H1 (cell line): Measurements from ENCODE around the gene SHCBP1. TPM values are rescaled to one million over a fixed set of nuclear protein-coding genes. Genes with fewer than 3 reads are reported as not detected.
A peak's percentile ranks its signal among the peaks of the same experiment; 100 is the strongest.

ENCODE experiments used
- CTCF ChIA-PET: fragments of 300-600 bp; sonication (Branson Sonifier 250); formaldehyde crosslinking; loops from one replicate; lab custom pipeline; 2021; ENCODE audit not compliant: partially characterized antibody; lab: Charles Lee
- POLR2A ChIA-PET: fragments of 300-600 bp; sonication (Branson Sonifier 250); formaldehyde crosslinking; loops from one replicate; lab custom pipeline; 2021; ENCODE audit warnings: inconsistent platforms; ENCODE audit not compliant: partially characterized antibody; lab: Charles Lee
- DNase-seq, 2 experiments: peaks; one replicate each; pipeline versions ENCODE4 v3.0.0 to v3.0.0-alpha.2; 2010 to 2022; ENCODE audit warnings: low spot score in 2 of 2, low read depth in 1 of 2, mixed read lengths in 1 of 2
- FAIRE-seq: peaks from 2 replicates; lab custom pipeline; 2011; peaks lifted over from hg19 to GRCh38; lab: Jason Lieb, UNC
- H2AFZ ChIP-seq: 2 replicates; pipeline ENCODE4 v1.8.1; 2012; ENCODE audit warnings: low read length, inconsistent platforms
- H2AK5ac ChIP-seq: 2 replicates; pipeline ENCODE4 v1.6.1; 2013; ENCODE audit warnings: low read depth, low read length
- H2BK120ac ChIP-seq: replicated peaks from 2 replicates; pipeline ENCODE3; 2013; ENCODE audit warnings: low read depth, low read length, inconsistent platforms
- H2BK12ac ChIP-seq: 2 replicates; pipeline ENCODE4 v1.6.1; 2013; ENCODE audit warnings: low read depth, low read length
- H2BK15ac ChIP-seq: 2 replicates; pipeline ENCODE4 v1.6.1; 2013; ENCODE audit warnings: low read length
- H2BK20ac ChIP-seq: 2 replicates; pipeline ENCODE4 v1.6.1; 2013; ENCODE audit warnings: low read length
- H2BK5ac ChIP-seq: 2 replicates; pipeline ENCODE4 v1.6.1; 2013; ENCODE audit warnings: low read depth, low read length
- H3K14ac ChIP-seq: 2 replicates; pipeline ENCODE4 v1.6.1; 2013; ENCODE audit warnings: inconsistent platforms; ENCODE audit not compliant: insufficient read length
- H3K18ac ChIP-seq: 2 replicates; pipeline ENCODE4 v1.6.1; 2013; ENCODE audit warnings: low read length; ENCODE audit errors: extremely low read depth
- H3K23ac ChIP-seq: 2 replicates; pipeline ENCODE4 v1.6.1; 2013; ENCODE audit warnings: inconsistent platforms; ENCODE audit not compliant: insufficient read length
- H3K23me2 ChIP-seq: 2 replicates; pipeline ENCODE4 v1.6.1; 2013; ENCODE audit warnings: low read depth, low read length
- H3K27ac ChIP-seq: 2 replicates; pipeline ENCODE4 v1.6.1; 2011; ENCODE audit warnings: low read depth, low read length, inconsistent platforms
- H3K27me3 ChIP-seq, 4 experiments: replicated peaks in 1 of 4; 1 replicate in 1 of 4; 2 replicates in 3 of 4; pipeline versions ENCODE4 v1.6.1 to v1.8.1; 2011 to 2013; ENCODE audit warnings: low read length in 3 of 4, mild to moderate bottlenecking in 3 of 4, inconsistent platforms in 2 of 4, mixed read lengths in 2 of 4, moderate library complexity in 1 of 4; ENCODE audit not compliant: control insufficient read depth in 3 of 4, insufficient read depth in 3 of 4; ENCODE audit errors: extremely low read depth in 1 of 4
- H3K36me3 ChIP-seq, 4 experiments: 2 replicates each; pipeline versions ENCODE4 v1.6.1 to v1.8.1; 2011 to 2013; ENCODE audit warnings: mild to moderate bottlenecking in 4 of 4, low read length in 3 of 4, moderate library complexity in 2 of 4, control low read depth in 1 of 4, inconsistent platforms in 1 of 4; ENCODE audit not compliant: insufficient read depth in 4 of 4, control insufficient read depth in 2 of 4
- H3K4ac ChIP-seq: replicated peaks from 2 replicates; pipeline ENCODE3; 2013; ENCODE audit warnings: low read length, low read depth, mixed read lengths, inconsistent platforms; ENCODE audit not compliant: insufficient read length
- H3K4me1 ChIP-seq, 4 experiments: replicated peaks in 1 of 4; 1 replicate in 1 of 4; 2 replicates in 3 of 4; pipeline versions ENCODE4 v1.6.1 to v1.8.1; 2011 to 2013; ENCODE audit warnings: low read length in 3 of 4, inconsistent platforms in 2 of 4, mixed read lengths in 1 of 4; ENCODE audit not compliant: insufficient read depth in 4 of 4, control insufficient read depth in 3 of 4
- H3K4me2 ChIP-seq, 2 experiments: 2 replicates each; pipeline versions ENCODE4 v1.6.1 to v1.8.1; 2011 to 2013; ENCODE audit warnings: low read depth in 2 of 2, low read length in 2 of 2, control low read depth in 1 of 2, inconsistent platforms in 1 of 2, mild to moderate bottlenecking in 1 of 2; ENCODE audit not compliant: insufficient read depth in 1 of 2
- H3K4me3 ChIP-seq, 4 experiments: fragments of 200-600, 300-600 bp in 1 of 4; sonication (generic), shearing (Covaris generic), sonication (Bioruptor Twin) in 1 of 4; 2 replicates each; pipeline versions ENCODE4 v1.5.1 to v1.8.1; 2011 to 2016; ENCODE audit warnings: low read length in 4 of 4, low read depth in 3 of 4, control low read depth in 2 of 4, inconsistent platforms in 2 of 4, mild to moderate bottlenecking in 2 of 4, mixed read lengths in 1 of 4, moderate library complexity in 1 of 4; ENCODE audit not compliant: insufficient read depth in 2 of 4; ENCODE audit errors: extremely low read depth in 1 of 4
- H3K56ac ChIP-seq: replicated peaks from 2 replicates; pipeline ENCODE3; 2013; ENCODE audit warnings: low read depth, mild to moderate bottlenecking, mixed read lengths, low read length, inconsistent platforms; ENCODE audit not compliant: insufficient read length
- H3K79me1 ChIP-seq: 2 replicates; pipeline ENCODE4 v1.6.1; 2013; ENCODE audit warnings: low read depth, low read length, control low read depth
- H3K79me2 ChIP-seq, 2 experiments: 2 replicates each; pipeline versions ENCODE4 v1.6.1 to v1.8.1; 2012 to 2013; ENCODE audit warnings: low read length in 2 of 2, mild to moderate bottlenecking in 2 of 2, inconsistent platforms in 1 of 2; ENCODE audit not compliant: insufficient read depth in 2 of 2, control insufficient read depth in 1 of 2
- H3K9ac ChIP-seq, 4 experiments: replicated peaks in 1 of 4; 1 replicate in 1 of 4; 2 replicates in 3 of 4; pipeline versions ENCODE4 v1.6.1 to v1.8.1; 2011 to 2013; ENCODE audit warnings: low read depth in 3 of 4, low read length in 3 of 4, control low read depth in 2 of 4, mild to moderate bottlenecking in 2 of 4, moderate library complexity in 2 of 4, inconsistent platforms in 1 of 4; ENCODE audit errors: extremely low read depth in 1 of 4
- H3K9me3 ChIP-seq, 2 experiments: 2 replicates each; pipeline versions ENCODE4 v1.6.1 to v1.8.1; 2012 to 2013; ENCODE audit warnings: mild to moderate bottlenecking in 2 of 2, moderate library complexity in 2 of 2, control low read depth in 1 of 2, inconsistent platforms in 1 of 2, low read depth in 1 of 2, low read length in 1 of 2, mixed read lengths in 1 of 2; ENCODE audit not compliant: insufficient read depth in 2 of 2
- H4K20me1 ChIP-seq, 2 experiments: replicated peaks in 1 of 2; 2 replicates each; pipeline versions ENCODE3 to v1.8.1; 2011 to 2013; ENCODE audit warnings: inconsistent platforms in 2 of 2, low read length in 2 of 2, mild to moderate bottlenecking in 1 of 2; ENCODE audit not compliant: insufficient read depth in 2 of 2, control insufficient read depth in 1 of 2
- H4K5ac ChIP-seq: 2 replicates; pipeline ENCODE4 v1.6.1; 2013; ENCODE audit warnings: low read length, low read depth, mixed read lengths, inconsistent platforms; ENCODE audit not compliant: insufficient read length
- H4K8ac ChIP-seq: 2 replicates; pipeline ENCODE4 v1.8.0; 2013; ENCODE audit warnings: mild to moderate bottlenecking, moderate library complexity, low read length, inconsistent platforms; ENCODE audit not compliant: insufficient read depth; ENCODE audit errors: extremely low read depth
- H4K91ac ChIP-seq: replicated peaks from 2 replicates; pipeline ENCODE3; 2013; ENCODE audit warnings: low read length, mixed read lengths, inconsistent platforms; ENCODE audit not compliant: insufficient read length
- ATF3 ChIP-seq: IDR thresholded peaks from 2 replicates; pipeline ENCODE4 v1.6.1; 2011; ENCODE audit warnings: low read depth, mild to moderate bottlenecking, low read length; ENCODE audit not compliant: insufficient read depth
- CEBPB ChIP-seq: IDR thresholded peaks from 2 replicates; pipeline ENCODE4 v1.6.1; 2012; ENCODE audit warnings: low read depth, low read length
- CTBP2 ChIP-seq: IDR thresholded peaks from 2 replicates; pipeline ENCODE4 v1.7.0; 2011; ENCODE audit warnings: borderline replicate concordance, mild to moderate bottlenecking, moderate library complexity, mixed read lengths, low read length; ENCODE audit not compliant: insufficient read depth, insufficient read length
- KDM4A ChIP-seq: IDR thresholded peaks from one replicate; pipeline ENCODE4 v1.7.1; 2012; ENCODE audit warnings: low read depth, mild to moderate bottlenecking, moderate library complexity, low read length, inconsistent platforms; ENCODE audit not compliant: severe bottlenecking
- NANOG ChIP-seq: IDR thresholded peaks from 2 replicates; pipeline ENCODE4 v1.6.1; 2011; ENCODE audit warnings: low read length, low read depth, mild to moderate bottlenecking, inconsistent platforms; ENCODE audit not compliant: insufficient read depth, poor library complexity, severe bottlenecking
- RNF2 ChIP-seq: fragments of 200-900, 300-1000 bp; sonication (generic); IDR thresholded peaks from 2 replicates; pipeline ENCODE4 v1.7.1; 2016; ENCODE audit warnings: borderline replicate concordance, low read depth, mild to moderate bottlenecking, antibody characterized with exemption, low read length; ENCODE audit not compliant: poor library complexity, severe bottlenecking; ENCODE audit errors: missing control alignments
- SIN3A ChIP-seq, 2 experiments: IDR thresholded peaks in 1 of 2; conservative IDR thresholded peaks in 1 of 2; 2 replicates each; pipeline ENCODE4 v1.6.1; 2011 to 2012; ENCODE audit warnings: low read length in 2 of 2, improper control_type of control experiment in 1 of 2, low read depth in 1 of 2, mild to moderate bottlenecking in 1 of 2
- SIRT6 ChIP-seq: IDR thresholded peaks from one replicate; pipeline ENCODE4 v1.7.1; 2012; ENCODE audit warnings: low read length, inconsistent platforms
- YY1 ChIP-seq: IDR thresholded peaks from 2 replicates; pipeline ENCODE4 v1.6.1; 2011; ENCODE audit warnings: low read depth, mild to moderate bottlenecking, low read length
- ZNF274 ChIP-seq: IDR thresholded peaks from 2 replicates; pipeline ENCODE4 v1.7.0; 2012; ENCODE audit warnings: low read length, borderline replicate concordance; ENCODE audit errors: extremely low read depth
- WGBS, 2 experiments: shearing (Covaris generic) in 1 of 2; methylation state at CpG; one replicate each; pipeline versions ENCODE4 v1.1.6 to v1.1.7; 2013 to 2015; ENCODE audit warnings: low lambda C conversion rate in 2 of 2, mixed read lengths in 2 of 2, inconsistent platforms in 1 of 2, low coverage in 1 of 2, missing lambda C conversion rate in 1 of 2; ENCODE audit not compliant: insufficient replicate concordance in 2 of 2, insufficient coverage in 1 of 2, insufficient read length in 1 of 2; ENCODE audit errors: extremely low coverage in 1 of 2, missing lambda C conversion rate in 1 of 2; 5-methylcytosine and 5-hydroxymethylcytosine counted together
- polyA plus RNA-seq, 7 experiments: library from polyadenylated mRNA; depleted of rRNA in 3 of 7; stranded (reverse) in 5 of 7; unstranded in 2 of 7; fragments of >200 nt in 5 of 7; fragments of 200-250 nt in 2 of 7; gene quantifications; 1 replicate in 5 of 7; 2 replicates in 1 of 7; 4 replicates in 1 of 7; pipeline versions ENCODE4 v1.2.1 to v1.2.3, GENCODE V29; 2011 to 2013; ENCODE audit warnings: missing spikeins in 2 of 7, mixed read lengths in 2 of 7
- total RNA-seq: library from RNA; stranded (reverse); fragmentation: NEBNext Ultra II Directional; extraction: Animal tissue kit (Norgen Biotek cat#: 25700); gene quantifications from 2 replicates; pipeline ENCODE4 v1.2.1, GENCODE V29; 2021

Gene SHCBP1
- total and polyA plus RNA-seq, 2 of the 8 experiments (the other 6 are each of a cell fraction or from before 2014, with no cell fraction given): 5.7 to 14.8 TPM

DNA sequence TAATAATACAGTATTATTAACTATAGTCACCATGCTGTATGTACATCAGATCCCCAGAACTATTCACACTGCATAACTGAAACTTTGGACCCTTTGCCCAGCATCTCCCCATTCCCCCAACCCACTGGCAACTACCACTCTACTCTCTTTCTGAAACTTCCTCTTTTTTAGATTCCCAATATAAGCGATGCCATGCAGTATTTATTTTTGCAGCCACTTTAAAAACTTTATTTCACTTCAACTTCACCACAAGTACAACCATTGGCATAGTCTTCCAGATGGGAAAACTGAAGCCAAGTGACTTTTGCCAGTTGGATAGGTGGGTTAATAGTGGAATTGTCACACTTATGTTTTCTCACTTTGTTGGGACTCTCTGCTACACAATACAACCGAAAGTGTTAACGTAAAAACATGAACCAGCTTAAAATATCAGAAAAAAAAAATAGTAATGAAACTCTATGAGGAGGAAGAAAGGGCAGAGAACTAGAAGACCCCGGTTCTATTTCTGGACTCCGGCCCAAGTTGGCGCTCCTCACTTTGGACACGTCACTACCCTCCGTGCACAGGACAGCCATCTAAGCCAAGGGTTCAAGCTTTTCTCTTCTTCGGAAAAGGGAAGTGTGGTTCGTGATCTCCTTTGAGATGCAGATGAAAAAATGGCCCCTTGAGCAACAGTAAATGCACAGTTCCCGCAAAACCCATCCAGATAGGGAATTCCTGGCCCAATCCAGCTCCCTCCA is 743 bp downstream of the SHCBP1 start:
- H3K27me3 ChIP-seq: no peaks in the 10 kb centered on the region
- no peak overlapping the region for H4K91ac ChIP-seq
- 20% methylated on average over 11 of the region's 11 CpGs; no CpG with 5 or more reads in 1 of the 2 experiments for WGBS, 2 experiments
- H2BK12ac ChIP-seq: no peak overlapping the region
- no peak overlapping the region for H3K14ac ChIP-seq
- H4K8ac ChIP-seq: peak overlapping the region; percentile 95
- DNase-seq (no peak), FAIRE-seq (no peak)
- peak overlapping the region; percentile 64; the same call in 1 of the 2 replicates for H3K27ac ChIP-seq
- peak overlapping the region; percentile 67 to 92 (median 80) for H3K9ac ChIP-seq
- peaks cover 0 to 22% of the 10 kb centered on the region in 2 experiments; a peak in 3 of 4 replicates for H3K79me2 ChIP-seq
- H3K18ac ChIP-seq: no peak overlapping the region
- H4K20me1 ChIP-seq: peaks cover 0 to 4% of the 10 kb centered on the region in 2 experiments
- no peak overlapping the region for H3K4ac ChIP-seq
- peak overlapping the region; percentile 74 to 94 (median 81) for H3K4me3 ChIP-seq
- H2BK20ac ChIP-seq: no peak overlapping the region
- H2AFZ ChIP-seq: no peak overlapping the region
- POLR2A ChIA-PET: interaction anchor here (0.8 to 2.2 kb wide), 7 partner anchors 9 to 46 kb away, joined by 3 to 11 read pairs (median 5); no protein-coding TSS in a partner anchor
- no peak overlapping the region for H2BK5ac ChIP-seq
- H3K79me1 ChIP-seq: peaks cover 2% of the 10 kb centered on the region; the same call in 1 of the 2 replicates
- no peak overlapping the region for H2BK15ac ChIP-seq
- CTCF ChIA-PET: interaction anchor here (1.9 to 2.3 kb wide), 2 partner anchors 12 to 14 kb away, joined by 4 to 6 read pairs; no protein-coding TSS in a partner anchor
- no peak overlapping the region for H4K5ac ChIP-seq
- no peak overlapping the region for H3K56ac ChIP-seq
- H3K4me2 ChIP-seq: peak overlapping the region; percentile 64 to 71
- H3K9me3 ChIP-seq: no peaks in the 10 kb centered on the region
- no peaks in the 10 kb centered on the region; the same call in 1 of the 2 replicates for H3K23me2 ChIP-seq
- H3K4me1 ChIP-seq: no peaks in the 10 kb centered on the region
- H2BK120ac ChIP-seq: no peak overlapping the region
- no peak overlapping the region for H2AK5ac ChIP-seq
- H3K23ac ChIP-seq: no peak overlapping the region
- H3K36me3 ChIP-seq: peaks cover 4 to 20% (median 16%) of the 10 kb centered on the region in 4 experiments; a peak in 7 of 8 replicates
- TF ChIP-seq ATF3 (no peak), SIN3A (conservative IDR thresholded peaks at IDR 0.05 in 1 of 2, IDR thresholded peaks at IDR 0.05 in 1 of 2; ENCODE audit: low read depth in 1 of 2, low read length in 2 of 2) (no peak; a peak in 1 of 4 replicates), YY1 (no peak), SIRT6 (no peak), CEBPB (no peak), NANOG (no peak), ZNF274 (no peak), KDM4A (no peak), RNF2 (no peak), CTBP2 (no peak)
